ENCODE data around the gene GCLM. TPM values are rescaled to one million over a fixed set of nuclear protein-coding genes. Genes with fewer than 3 reads are reported as not detected.

GCLM gene
- total and polyA plus RNA-seq, 9 of the 15 experiments (the other 6 are each of a cell fraction or from before 2014, with no cell fraction given) = 9.3 to 71.6 (median 24.5) TPM

GRCh38 chr1:93846992-93847810 lies 62.0 kb downstream of the GCLM start (continued):
- TF ChIP-seq PHF21A (IDR thresholded peaks at IDR 0.05; ENCODE audit: borderline replicate concordance, low read depth) (peak; percentile 97), ID3 (CRISPR knock-in tag; IDR thresholded peaks at IDR 0.05) (no peak), ID3 (tag; IDR thresholded peaks at IDR 0.05) (peak; percentile 45; the same call in 1 of the 2 replicates), ESRRA (IDR thresholded peaks at IDR 0.05; ENCODE audit: borderline replicate concordance, low read depth) (peak; percentile 58), RBM22 (IDR thresholded peaks at IDR 0.05; ENCODE audit: low read depth, low read length, poor library complexity, severe bottlenecking) (peak; percentile 88), RREB1 (CRISPR knock-in tag; IDR thresholded peaks at IDR 0.05) (peak; percentile 46; the same call in 1 of the 2 replicates), STAG1 (CRISPR knock-in tag; IDR thresholded peaks at IDR 0.05; ENCODE audit: borderline replicate concordance) (no peak), ZBTB43 (CRISPR knock-in tag; IDR thresholded peaks at IDR 0.05) (no peak), ZFP91 (CRISPR knock-in tag; IDR thresholded peaks at IDR 0.05) (no peak), ZBTB7A (IDR thresholded peaks at IDR 0.05; ENCODE audit: borderline replicate concordance, control insufficient read depth, low read depth, low read length) (peak; percentile 42; the same call in 1 of the 2 replicates), KAT7 (CRISPR knock-in tag; IDR thresholded peaks at IDR 0.05; ENCODE audit: borderline replicate concordance) (no peak; the same call in 1 of the 2 replicates), ZNF511 (CRISPR knock-in tag; IDR thresholded peaks at IDR 0.05) (peak; percentile 28), ZBTB5 (IDR thresholded peaks at IDR 0.05) (peak; percentile 97)

Measured in K562 (cell line).